ENCODE results near the gene KIN. TPM values are rescaled to one million over a fixed set of nuclear protein-coding genes. Genes with fewer than 3 reads are reported as not detected.

Gene KIN
- total RNA-seq, 1 experiment from 2014 or later: 27.9 TPM

GRCh38 chr10:7720478-7720877 is 67.3 kb downstream of the KIN start:
- H3K4me1 Mint-ChIP-seq (ENCODE audit: low read depth, unreplicated experiment): no peaks in the 10 kb centered on the region
- CTCF ChIA-PET: interaction anchor here (0.5 kb wide), 1 partner anchor 329 kb away, joined by 3 read pairs; no protein-coding TSS in a partner anchor
- no peaks in the 10 kb centered on the region for H3K36me3 Mint-ChIP-seq (ENCODE audit: insufficient read depth, unreplicated experiment)

DNA sequence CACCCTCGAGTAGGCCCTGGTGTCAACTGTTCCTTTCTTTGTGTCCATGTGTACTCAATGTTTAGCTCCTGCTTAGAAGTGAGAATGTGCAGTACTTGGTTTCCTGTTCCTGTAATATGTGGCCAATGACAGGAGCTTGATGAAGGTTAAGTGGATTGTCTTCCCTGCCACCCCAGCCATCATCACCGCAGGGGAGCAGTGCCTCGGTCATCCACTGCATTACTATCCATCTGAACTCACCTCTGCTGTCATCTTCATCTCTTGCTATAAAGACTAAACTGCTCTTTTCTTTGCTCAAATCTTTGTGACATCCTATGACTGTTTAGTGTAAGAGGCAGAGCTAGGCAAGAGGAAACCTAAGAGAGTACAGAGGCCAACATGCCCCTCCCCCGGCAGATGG is 69.1 kb downstream of the KIN start:
- DNase-seq: no peak
- no peaks in the 10 kb centered on the region for H3K36me3 Mint-ChIP-seq (ENCODE audit: insufficient read depth, unreplicated experiment)
- no peaks in the 10 kb centered on the region for H3K4me1 Mint-ChIP-seq (ENCODE audit: low read depth, unreplicated experiment)
- no peaks in the 10 kb centered on the region for H3K9me3 Mint-ChIP-seq (ENCODE audit: unreplicated experiment)
- H3K4me3 ChIP-seq (ENCODE audit: low read depth, low read length): no peak overlapping the region
- TF ChIP-seq, protein P1, sequence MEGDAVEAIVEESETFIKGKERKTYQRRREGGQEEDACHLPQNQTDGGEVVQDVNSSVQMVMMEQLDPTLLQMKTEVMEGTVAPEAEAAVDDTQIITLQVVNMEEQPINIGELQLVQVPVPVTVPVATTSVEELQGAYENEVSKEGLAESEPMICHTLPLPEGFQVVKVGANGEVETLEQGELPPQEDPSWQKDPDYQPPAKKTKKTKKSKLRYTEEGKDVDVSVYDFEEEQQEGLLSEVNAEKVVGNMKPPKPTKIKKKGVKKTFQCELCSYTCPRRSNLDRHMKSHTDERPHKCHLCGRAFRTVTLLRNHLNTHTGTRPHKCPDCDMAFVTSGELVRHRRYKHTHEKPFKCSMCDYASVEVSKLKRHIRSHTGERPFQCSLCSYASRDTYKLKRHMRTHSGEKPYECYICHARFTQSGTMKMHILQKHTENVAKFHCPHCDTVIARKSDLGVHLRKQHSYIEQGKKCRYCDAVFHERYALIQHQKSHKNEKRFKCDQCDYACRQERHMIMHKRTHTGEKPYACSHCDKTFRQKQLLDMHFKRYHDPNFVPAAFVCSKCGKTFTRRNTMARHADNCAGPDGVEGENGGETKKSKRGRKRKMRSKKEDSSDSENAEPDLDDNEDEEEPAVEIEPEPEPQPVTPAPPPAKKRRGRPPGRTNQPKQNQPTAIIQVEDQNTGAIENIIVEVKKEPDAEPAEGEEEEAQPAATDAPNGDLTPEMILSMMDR (IDR thresholded peaks at IDR 0.05; ENCODE audit: insufficient read depth in 1 of 2, low read depth in 1 of 2, low read length in 1 of 2, severe bottlenecking in 1 of 2, unreplicated experiment in 1 of 2): no peak
- no peaks in the 10 kb centered on the region; the same call in 1 of the 2 replicates for H3K36me3 ChIP-seq (ENCODE audit: control insufficient read depth, insufficient read depth, low read length)
- H3K27ac Mint-ChIP-seq (ENCODE audit: unreplicated experiment): no peak overlapping the region
- no TSS peak for BruUV-seq (replicated peaks)
- H3K27me3 Mint-ChIP-seq (ENCODE audit: insufficient read depth, unreplicated experiment): peaks cover 10% of the 10 kb centered on the region
- no peaks in the 10 kb centered on the region for H3K9me3 ChIP-seq
- H3K4me3 Mint-ChIP-seq (ENCODE audit: unreplicated experiment): no peak overlapping the region
- no peaks in the 10 kb centered on the region; the same call in 1 of the 2 replicates for H3K27me3 ChIP-seq (replicated peaks; ENCODE audit: control insufficient read depth, insufficient read depth, low read length)
- no peaks in the 10 kb centered on the region for H3K4me1 ChIP-seq
- intact Hi-C loops (cut with micrococcal nuclease; ENCODE audit: unreplicated experiment): no loop called here
- CTCF ChIA-PET: no interaction called here
- POLR2A ChIA-PET: no interaction called here

More at GRCh38 chr10:7720478-7720877, 67.3 kb downstream of the KIN start:
- Histone ChIP-seq H3K9me3 (no peaks in the 10 kb centered on the region), H3K4me3 (ENCODE audit: low read depth, low read length) (no peak overlapping the region), H3K27me3 (replicated peaks; ENCODE audit: control insufficient read depth, insufficient read depth, low read length) (no peaks in the 10 kb centered on the region; the same call in 1 of the 2 replicates), H3K36me3 (ENCODE audit: control insufficient read depth, insufficient read depth, low read length) (no peaks in the 10 kb centered on the region), H3K4me1 (no peaks in the 10 kb centered on the region)
- H3K9me3 Mint-ChIP-seq (ENCODE audit: unreplicated experiment): no peaks in the 10 kb centered on the region
- no peak overlapping the region for H3K4me3 Mint-ChIP-seq (ENCODE audit: unreplicated experiment)
- intact Hi-C loops (cut with micrococcal nuclease; ENCODE audit: unreplicated experiment): no loop called here
- TF ChIP-seq, protein P1 (IDR thresholded peaks at IDR 0.05; ENCODE audit: insufficient read depth in 1 of 2, low read depth in 1 of 2, low read length in 1 of 2, severe bottlenecking in 1 of 2, unreplicated experiment in 1 of 2): no peak
- no peak overlapping the region for H3K27ac Mint-ChIP-seq (ENCODE audit: unreplicated experiment)
- POLR2A ChIA-PET: no interaction called here
- H3K27me3 Mint-ChIP-seq (ENCODE audit: insufficient read depth, unreplicated experiment): peaks cover 11% of the 10 kb centered on the region
- BruUV-seq (replicated peaks): no TSS peak
- DNase-seq: no peak

- TF ChIP-seq, protein P1 (IDR thresholded peaks at IDR 0.05; ENCODE audit: insufficient read depth in 1 of 2, low read depth in 1 of 2, low read length in 1 of 2, severe bottlenecking in 1 of 2, unreplicated experiment in 1 of 2): no peak
- Mint-ChIP-seq H3K4me1 (ENCODE audit: low read depth, unreplicated experiment) (no peaks in the 10 kb centered on the region), H3K27me3 (ENCODE audit: insufficient read depth, unreplicated experiment) (peaks cover 5% of the 10 kb centered on the region), H3K4me3 (ENCODE audit: unreplicated experiment) (no peak overlapping the region), H3K9me3 (ENCODE audit: unreplicated experiment) (no peaks in the 10 kb centered on the region), H3K27ac (ENCODE audit: unreplicated experiment) (no peak overlapping the region), H3K36me3 (ENCODE audit: insufficient read depth, unreplicated experiment) (peaks cover 3% of the 10 kb centered on the region)
- Histone ChIP-seq H3K4me1 (no peaks in the 10 kb centered on the region), H3K9me3 (no peaks in the 10 kb centered on the region), H3K4me3 (ENCODE audit: low read depth, low read length) (no peak overlapping the region), H3K27me3 (replicated peaks; ENCODE audit: control insufficient read depth, insufficient read depth, low read length) (no peaks in the 10 kb centered on the region; the same call in 1 of the 2 replicates), H3K36me3 (ENCODE audit: control insufficient read depth, insufficient read depth, low read length) (no peaks in the 10 kb centered on the region; the same call in 1 of the 2 replicates)
- BruUV-seq (replicated peaks): no TSS peak
- POLR2A ChIA-PET: no interaction called here
- intact Hi-C loops (cut with micrococcal nuclease; ENCODE audit: unreplicated experiment): no loop called here
- CTCF ChIA-PET: no interaction called here
- no peak for DNase-seq
Measured at GRCh38 chr10:7717767-7718166, 70.0 kb downstream of the KIN start.

All from Caco-2 (cell line).